ENCODE measurements around the gene ANKRD29.
"Not testable (repeated sequence)": the region's sequence is repeated elsewhere in the genome, so short reads cannot be mapped to it uniquely, and the experiment has no call there.

ANKRD29 gene

GRCh38 chr18:23646282-23646681, 16.4 kb downstream of the ANKRD29 start:
- in situ Hi-C loops (cut with HindIII; ENCODE audit: low sequenced_read_pairs): no loop called here

- in situ Hi-C loops (cut with HindIII; ENCODE audit: low sequenced_read_pairs): no loop called here
Measured at GRCh38 chr18:23645568-23646175, 17.0 kb downstream of the ANKRD29 start.

DNA sequence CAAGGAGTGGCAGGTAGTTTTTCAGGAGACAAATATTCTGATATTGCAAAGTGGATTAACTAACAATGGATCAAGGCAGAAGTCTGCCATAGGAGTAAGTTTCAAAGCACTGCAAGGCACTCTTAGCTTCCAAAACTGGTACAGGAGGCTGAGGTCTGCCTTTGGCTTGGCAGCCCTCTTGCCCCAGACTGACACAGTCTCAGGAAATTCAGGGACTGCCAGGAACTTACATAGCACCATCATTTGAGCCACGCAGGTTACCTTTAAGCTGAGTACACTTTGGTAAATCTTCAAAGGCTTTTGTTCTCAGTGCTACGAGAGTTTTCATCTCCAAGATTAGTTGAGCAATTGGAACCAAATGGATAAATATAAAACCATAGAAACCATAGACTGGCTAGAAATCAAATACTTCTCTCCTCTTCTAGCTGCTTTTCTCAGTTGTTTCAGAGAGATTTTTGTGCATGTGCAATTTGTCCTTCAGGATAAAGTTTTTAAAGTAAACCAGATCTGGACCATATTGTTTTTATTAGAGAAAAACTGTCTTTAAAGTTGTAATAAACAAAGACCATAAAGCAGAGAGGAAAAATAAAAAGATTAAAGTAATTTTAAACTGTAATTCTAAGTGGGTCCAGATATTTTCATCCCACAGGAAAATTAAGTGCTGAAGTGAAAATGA, 18.8 kb downstream of the ANKRD29 start:
- in situ Hi-C loops (cut with HindIII; ENCODE audit: low sequenced_read_pairs): no loop called here

GRCh38 chr18:23641937-23642666, 20.6 kb downstream of the ANKRD29 start:
- in situ Hi-C loops (cut with HindIII; ENCODE audit: low sequenced_read_pairs): no loop called here

GRCh38 chr18:23641143-23641720, 21.5 kb downstream of the ANKRD29 start:
- in situ Hi-C loops (cut with HindIII; ENCODE audit: low sequenced_read_pairs): no loop called here

DNA sequence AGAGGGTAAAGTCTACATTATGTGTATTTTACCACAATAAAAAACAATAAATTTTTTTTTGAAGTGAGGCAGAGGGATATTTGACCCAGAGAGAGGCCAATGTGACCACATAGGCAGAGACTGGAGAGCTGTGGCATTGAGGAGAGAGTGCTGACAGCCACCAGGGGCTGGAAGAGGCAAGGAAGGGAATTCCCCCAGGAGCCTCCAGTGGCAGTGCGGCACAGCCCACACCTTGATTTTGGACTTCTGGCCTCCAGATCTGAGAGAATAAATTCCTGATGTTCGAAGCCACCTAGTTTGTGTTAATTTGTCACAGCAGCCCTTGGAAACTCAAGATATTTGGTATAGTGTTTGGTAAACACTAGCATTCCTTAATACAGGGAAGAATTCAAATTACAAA, 22.7 kb downstream of the ANKRD29 start:
- in situ Hi-C loops (cut with HindIII; ENCODE audit: low sequenced_read_pairs): no loop called here

DNA sequence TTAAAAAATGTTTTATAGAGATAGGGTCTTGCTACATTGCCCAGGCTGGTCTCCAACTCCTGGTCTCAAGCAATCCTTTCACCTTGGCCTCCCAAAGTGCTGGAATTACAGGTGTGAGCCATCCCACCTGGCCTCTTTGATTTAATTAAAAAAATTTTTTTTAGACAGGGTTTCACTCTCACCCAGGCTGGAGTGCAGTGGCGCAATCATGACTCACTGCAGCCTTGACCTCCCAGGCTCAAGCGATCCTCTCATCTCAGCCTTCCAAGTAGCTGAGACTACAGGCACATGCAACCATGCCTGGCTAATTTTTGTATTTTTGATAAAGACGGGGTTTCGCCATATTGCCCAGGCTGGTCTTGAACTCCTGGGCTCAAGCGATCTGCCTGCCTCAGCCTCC, 26.3 kb downstream of the ANKRD29 start:
- in situ Hi-C loops (cut with HindIII; ENCODE audit: low sequenced_read_pairs): not testable (repeated sequence)

DNA sequence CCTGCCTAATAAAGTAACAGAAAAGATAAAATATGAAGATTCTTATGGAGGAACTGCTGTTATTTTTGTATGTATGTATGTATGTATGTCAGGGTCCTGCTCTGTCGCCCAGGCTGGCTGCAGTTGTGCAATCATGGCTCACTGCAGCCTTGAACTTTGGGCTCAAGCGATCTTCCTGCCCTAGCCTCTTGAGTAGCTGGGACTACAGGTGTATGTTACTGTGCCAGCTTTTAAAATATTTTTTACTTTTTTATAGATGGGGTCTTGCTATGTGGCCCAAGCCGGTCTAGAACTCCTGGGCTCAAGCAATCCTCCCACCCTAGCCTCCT, 26.7 kb downstream of the ANKRD29 start:
- in situ Hi-C loops (cut with HindIII; ENCODE audit: low sequenced_read_pairs): no loop called here

DNA sequence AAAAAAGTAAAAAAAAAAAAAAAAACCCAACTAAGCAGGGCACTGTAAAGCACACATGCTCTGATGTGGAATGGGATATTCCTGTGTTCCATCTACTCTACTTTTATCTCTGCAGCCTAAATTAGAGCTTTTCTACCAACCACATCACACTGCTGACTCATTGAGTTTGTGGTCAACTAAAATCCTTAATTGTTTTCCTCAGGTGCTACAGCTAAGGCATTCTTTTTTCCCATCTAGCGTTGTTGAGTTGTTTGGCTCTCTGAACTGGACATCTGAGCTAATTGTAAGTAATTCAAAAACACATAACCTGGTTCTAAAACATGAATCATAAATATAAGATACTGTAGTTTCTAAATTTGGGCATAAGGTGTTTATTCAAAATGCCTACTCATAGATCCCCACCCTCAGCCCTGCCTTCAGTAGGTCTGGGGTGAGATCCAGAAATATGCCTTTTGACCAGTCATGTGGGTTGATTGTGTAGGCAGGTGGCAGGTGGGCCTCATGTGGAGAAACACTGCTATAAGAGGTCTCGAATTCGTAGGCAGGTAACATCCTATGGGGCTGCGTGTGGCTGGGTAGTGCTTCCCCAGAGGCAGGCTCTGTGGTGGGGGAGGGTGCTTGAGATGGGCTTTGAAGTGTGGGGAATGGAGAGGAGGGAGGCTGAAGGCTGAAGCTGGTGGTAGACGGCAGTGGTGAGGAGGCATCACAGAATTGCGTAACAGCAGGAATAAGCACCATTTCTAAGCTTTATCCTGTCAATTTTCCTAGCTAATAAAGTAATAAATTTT, 27.2 kb downstream of the ANKRD29 start:
- in situ Hi-C loops (cut with HindIII; ENCODE audit: low sequenced_read_pairs): no loop called here

DNA sequence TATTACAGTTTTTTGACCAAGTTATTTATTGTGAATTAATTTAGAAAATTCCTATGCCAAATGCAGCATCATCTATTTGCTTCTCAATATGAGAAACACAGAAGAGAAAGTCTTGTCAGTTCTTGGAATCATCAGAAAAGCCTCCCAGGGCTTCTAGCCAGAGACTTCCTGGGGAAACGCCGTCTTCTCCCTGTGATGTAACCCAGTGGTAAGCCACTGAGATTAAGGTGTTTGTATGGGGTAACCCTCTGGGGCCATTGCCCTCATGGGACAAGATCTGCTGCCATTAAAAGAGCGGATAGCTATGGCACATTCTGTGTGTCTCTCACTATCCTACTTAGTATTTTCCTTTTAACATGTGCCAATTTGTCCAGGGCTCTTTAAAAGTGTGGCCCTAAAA, 28.0 kb downstream of the ANKRD29 start:
- in situ Hi-C loops (cut with HindIII; ENCODE audit: low sequenced_read_pairs): no loop called here

DNA sequence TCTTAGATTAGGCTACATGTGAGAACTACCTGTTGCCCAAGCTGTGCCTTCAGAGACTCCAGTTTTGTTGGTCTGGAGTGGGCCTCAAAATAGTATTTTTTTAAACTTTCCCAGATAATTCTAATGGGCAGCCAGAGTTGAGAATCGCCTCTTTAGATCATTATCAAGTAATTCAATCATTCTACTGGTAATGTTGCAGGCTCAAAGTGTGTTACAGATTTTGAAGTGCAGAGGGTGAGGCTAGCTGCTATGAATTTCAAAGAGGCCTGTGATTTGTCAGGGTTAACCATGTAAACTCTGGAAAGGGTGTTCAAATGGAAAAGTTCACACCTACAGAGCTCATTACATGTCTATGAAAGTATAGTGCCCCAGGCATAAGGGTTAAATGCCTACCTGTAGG, 30.1 kb downstream of the ANKRD29 start:
- in situ Hi-C loops (cut with HindIII; ENCODE audit: low sequenced_read_pairs): no loop called here

GRCh38 chr18:23631746-23632145, 31.0 kb downstream of the ANKRD29 start:
- in situ Hi-C loops (cut with HindIII; ENCODE audit: low sequenced_read_pairs): no loop called here

DNA sequence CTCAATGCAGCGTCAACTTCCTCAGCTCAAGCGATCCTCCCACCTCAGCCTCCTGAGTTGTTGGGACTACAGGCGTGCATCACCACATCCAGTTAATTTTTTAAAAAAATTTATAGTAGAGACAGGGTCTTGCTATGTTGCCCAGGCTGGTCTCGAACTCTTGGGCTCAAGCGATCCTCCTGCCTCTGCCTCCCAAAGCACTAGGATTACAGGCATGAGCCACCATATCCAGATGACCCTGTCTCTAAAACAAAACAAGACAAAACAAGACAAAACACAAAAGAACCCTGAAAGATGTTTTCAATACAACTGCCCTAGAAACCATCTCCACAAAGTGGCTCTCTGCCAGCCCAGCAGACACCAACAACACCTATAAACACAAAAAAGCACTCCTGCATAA, 31.4 kb downstream of the ANKRD29 start:
- in situ Hi-C loops (cut with HindIII; ENCODE audit: low sequenced_read_pairs): no loop called here

DNA sequence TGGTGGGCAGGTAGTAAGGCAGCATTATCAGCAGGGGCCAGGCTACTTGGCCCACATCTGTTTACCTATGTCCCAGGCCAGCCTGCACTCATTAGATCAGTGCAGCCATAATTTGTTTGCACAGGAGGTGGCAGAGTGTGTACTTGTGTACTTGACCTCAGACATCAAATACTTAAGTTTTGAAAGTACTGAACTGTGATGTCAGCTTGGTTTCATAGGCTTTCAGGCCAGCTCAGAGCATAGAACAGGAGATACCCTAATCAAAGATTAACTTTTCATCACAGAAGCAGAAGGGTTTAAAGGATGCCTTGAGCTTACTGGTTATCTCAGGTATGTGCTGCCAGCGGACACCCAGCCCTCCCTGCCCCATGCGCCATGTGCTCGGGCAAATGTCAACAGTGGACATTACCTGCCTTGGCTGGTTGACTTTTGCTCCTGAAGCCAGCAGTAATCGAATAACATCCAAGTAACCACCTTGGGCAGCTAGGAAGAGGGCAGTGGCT, 33.2 kb downstream of the ANKRD29 start:
- in situ Hi-C loops (cut with HindIII; ENCODE audit: low sequenced_read_pairs): no loop called here

- in situ Hi-C loops (cut with HindIII; ENCODE audit: low sequenced_read_pairs): no loop called here
Measured at GRCh38 chr18:23627970-23628369, 34.7 kb downstream of the ANKRD29 start.

GRCh38 chr18:23627321-23627720, 35.4 kb downstream of the ANKRD29 start:
- in situ Hi-C loops (cut with HindIII; ENCODE audit: low sequenced_read_pairs): no loop called here

GRCh38 chr18:23626451-23627279, 36.0 kb downstream of the ANKRD29 start:
- in situ Hi-C loops (cut with HindIII; ENCODE audit: low sequenced_read_pairs): no loop called here

DNA sequence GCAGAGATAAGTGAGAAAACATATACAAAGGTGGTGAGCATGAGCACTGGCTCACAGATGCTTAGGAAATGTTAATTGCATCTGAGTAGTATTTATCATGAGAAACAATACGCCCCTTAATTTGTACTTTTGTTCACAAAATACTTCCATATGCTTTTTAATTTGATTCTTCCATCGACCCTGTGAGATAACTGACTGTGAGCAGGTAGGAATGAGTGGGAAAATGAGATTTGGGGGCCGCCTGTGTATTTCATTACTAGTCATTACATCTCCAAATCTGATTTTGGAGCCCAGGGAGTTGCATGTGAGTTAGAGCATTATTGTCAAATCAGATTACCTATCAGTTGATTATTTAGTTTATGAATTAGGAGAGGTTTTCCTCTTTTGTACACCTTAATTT, 39.7 kb downstream of the ANKRD29 start:
- in situ Hi-C loops (cut with HindIII; ENCODE audit: low sequenced_read_pairs): no loop called here

DNA sequence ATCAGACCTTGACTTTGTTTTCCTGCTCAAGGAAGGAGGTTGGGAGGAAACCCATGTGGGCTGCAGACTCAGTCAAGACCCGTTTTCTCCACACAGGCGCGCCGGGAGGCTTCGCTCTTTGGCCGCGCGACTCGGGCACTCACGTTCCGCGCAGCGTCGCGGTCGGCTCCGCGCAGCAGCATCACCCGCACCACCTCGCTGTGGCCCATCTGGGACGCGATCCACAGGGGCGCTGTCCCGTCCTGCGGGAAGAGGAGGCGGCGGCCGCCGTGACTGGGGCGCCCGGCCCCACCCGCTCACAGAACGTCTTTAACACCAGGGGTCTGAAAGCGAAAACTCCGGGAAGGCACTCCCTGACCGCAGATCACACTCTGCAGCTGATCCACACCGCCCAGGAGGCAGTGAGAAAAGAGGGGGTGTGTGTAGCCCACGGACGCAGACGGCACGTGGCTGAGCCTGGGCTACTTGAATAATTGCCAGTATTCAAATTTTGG, 43.3 kb downstream of the ANKRD29 start:
- in situ Hi-C loops (cut with HindIII; ENCODE audit: low sequenced_read_pairs): no loop called here

DNA sequence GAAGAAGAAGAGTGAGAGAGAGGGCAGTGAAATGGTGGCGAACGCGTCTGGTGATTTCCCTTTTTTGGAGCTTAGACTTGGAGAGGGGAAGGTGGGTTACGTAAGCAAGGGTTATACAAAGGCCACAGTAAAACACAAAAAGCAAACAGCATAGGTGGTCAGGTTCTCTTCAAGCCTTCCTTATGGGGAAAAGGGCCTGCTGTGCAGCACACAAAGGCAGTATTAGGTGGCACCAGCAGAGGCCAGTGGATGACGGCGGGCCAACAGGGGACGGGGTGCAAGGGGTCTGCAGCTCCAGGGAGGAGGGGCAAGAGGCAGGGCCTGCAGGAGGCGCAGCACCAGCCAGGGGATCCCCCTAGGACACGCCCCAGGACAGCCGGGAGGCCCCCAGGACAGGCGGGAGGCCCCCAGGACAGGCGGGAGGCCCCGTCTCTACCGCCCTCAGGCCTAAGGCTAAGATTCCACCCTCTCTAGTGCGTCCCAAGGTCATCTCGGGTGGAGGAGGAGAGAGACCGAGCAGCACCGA, 43.8 kb downstream of the ANKRD29 start:
- in situ Hi-C loops (cut with HindIII; ENCODE audit: low sequenced_read_pairs): no loop called here
